ENCODE data around the gene SLC13A5.
A peak's percentile ranks its signal among the peaks of the same experiment; 100 is the strongest.
"Not testable (repeated sequence)": the region's sequence is repeated elsewhere in the genome, so short reads cannot be mapped to it uniquely, and the experiment has no call there.

SLC13A5 gene

GRCh38 chr17:6683081-6683684 lies 30.0 kb downstream of the SLC13A5 start:
- no peak for DNase-seq

- DNase-seq, result no peak
Measured at GRCh38 chr17:6682339-6682738, 30.8 kb downstream of the SLC13A5 start.

- no peak for DNase-seq
Measured at GRCh38 chr17:6681671-6682070, 31.5 kb downstream of the SLC13A5 start.

GRCh38 chr17:6681176-6681575 lies 32.0 kb downstream of the SLC13A5 start:
- DNase-seq, result no peak

GRCh38 chr17:6679241-6679640 lies 33.9 kb downstream of the SLC13A5 start:
- no peak for DNase-seq

GRCh38 chr17:6677946-6678345 lies 35.2 kb downstream of the SLC13A5 start:
- DNase-seq, result no peak

GRCh38 chr17:6677158-6677831 lies 35.9 kb downstream of the SLC13A5 start:
- DNase-seq, result peak; percentile 33

GRCh38 chr17:6676802-6677157 lies 36.4 kb downstream of the SLC13A5 start:
- no peak for DNase-seq

- DNase-seq, result no peak
Measured at GRCh38 chr17:6675201-6675825, 37.9 kb downstream of the SLC13A5 start.

- no peak for DNase-seq
Measured at GRCh38 chr17:6674586-6674985, 38.6 kb downstream of the SLC13A5 start.

GRCh38 chr17:6671431-6671830 lies 41.7 kb downstream of the SLC13A5 start:
- no peak for DNase-seq

- DNase-seq, result no peak
Measured at GRCh38 chr17:6670999-6671398, 42.2 kb downstream of the SLC13A5 start.

- no peak for DNase-seq
Measured at GRCh38 chr17:6670571-6670970, 42.6 kb downstream of the SLC13A5 start.

- no peak for DNase-seq
Measured at GRCh38 chr17:6669479-6670212, 43.5 kb downstream of the SLC13A5 start.

GRCh38 chr17:6668727-6669425 lies 44.3 kb downstream of the SLC13A5 start:
- DNase-seq, result no peak

- DNase-seq, result no peak
Measured at GRCh38 chr17:6668219-6668618, 45.0 kb downstream of the SLC13A5 start.

GRCh38 chr17:6667516-6667915 lies 45.7 kb downstream of the SLC13A5 start:
- DNase-seq, result no peak

- no peak for DNase-seq
Measured at GRCh38 chr17:6666557-6666956, 46.6 kb downstream of the SLC13A5 start.

- DNase-seq, result peak; percentile 72
Measured at GRCh38 chr17:6666077-6666521, 47.1 kb downstream of the SLC13A5 start.

GRCh38 chr17:6663200-6663599 lies 50.0 kb downstream of the SLC13A5 start:
- DNase-seq, result not testable (repeated sequence)

GRCh38 chr17:6661464-6661848 lies 51.7 kb downstream of the SLC13A5 start:
- DNase-seq, result no peak

GRCh38 chr17:6660805-6661463 lies 52.2 kb downstream of the SLC13A5 start:
- no peak for DNase-seq

GRCh38 chr17:6660101-6660500 lies 53.1 kb downstream of the SLC13A5 start:
- DNase-seq, result no peak
